Stimulated activated memory B cell treated with anti-CD40 and anti-IgM and Interleukin-4, amounts not matched to agents 10 μg/mL and 1 μg/mL and 100 μg/mL, for 72 hours (primary cell): ENCODE results near the gene NAPSA.
"Not testable (repeated sequence)": the region's sequence is repeated elsewhere in the genome, so short reads cannot be mapped to it uniquely, and the experiment has no call there.

Experiments used
- ATAC-seq: fragments of 150-1000 bp; cut with Tn5 transposase; 2 replicates; pipeline ENCODE4 v1.10.0; 2021
- H3K27ac Mint-ChIP-seq: one replicate; pipeline ENCODE4 v1.8.0; 2022; ENCODE audit warnings: mild to moderate bottlenecking, mixed read lengths
- H3K27me3 Mint-ChIP-seq: one replicate; pipeline ENCODE4 v1.8.0; 2022; ENCODE audit warnings: mixed read lengths
- H3K36me3 Mint-ChIP-seq: one replicate; pipeline ENCODE4 v1.8.0; 2022; ENCODE audit warnings: mixed read lengths
- H3K4me1 Mint-ChIP-seq: one replicate; pipeline ENCODE4 v1.8.0; 2022; ENCODE audit warnings: mixed read lengths
- H3K4me3 Mint-ChIP-seq: one replicate; pipeline ENCODE4 v1.8.0; 2022; ENCODE audit warnings: mild to moderate bottlenecking, moderate library complexity, mixed read lengths
- H3K9me3 Mint-ChIP-seq: one replicate; pipeline ENCODE4 v1.8.0; 2022; ENCODE audit warnings: mixed read lengths

Gene NAPSA

GRCh38 chr19:50356691-50357177 is 8.7 kb downstream of the NAPSA start:
- Mint-ChIP-seq H3K4me1 (peaks cover 46% of the 10 kb centered on the region), H3K27me3 (no peaks in the 10 kb centered on the region), H3K9me3 (peaks cover 5% of the 10 kb centered on the region), H3K27ac (peak overlapping the region; percentile 100), H3K4me3 (peak overlapping the region; percentile 97), H3K36me3 (peaks cover 10% of the 10 kb centered on the region)
- no peak for ATAC-seq

DNA sequence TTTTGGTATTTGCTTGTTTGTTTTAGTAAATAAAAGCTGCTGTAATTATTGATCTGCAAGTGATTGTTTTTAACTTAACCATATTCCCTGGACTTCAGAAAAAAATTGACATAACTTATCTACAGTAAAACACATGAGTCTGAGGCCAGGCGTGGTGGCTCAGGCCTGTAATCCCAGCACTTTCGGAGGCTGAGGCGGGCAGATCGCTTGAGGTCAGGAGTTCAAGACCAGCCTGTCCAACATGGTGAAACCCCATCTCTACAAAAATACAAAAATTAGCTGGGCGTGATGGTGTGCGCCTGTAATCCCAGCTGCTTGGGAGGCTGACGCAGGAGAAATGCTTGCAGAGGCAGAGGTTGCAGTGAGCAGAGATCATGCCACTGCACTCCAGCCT is 12.0 kb downstream of the NAPSA start:
- not testable (repeated sequence) for H3K9me3 Mint-ChIP-seq, ATAC-seq, H3K36me3 Mint-ChIP-seq, H3K27me3 Mint-ChIP-seq, H3K4me3 Mint-ChIP-seq, H3K27ac Mint-ChIP-seq
- H3K4me1 Mint-ChIP-seq = peaks cover 37% of the 10 kb centered on the region

- no peak overlapping the region for H3K27ac Mint-ChIP-seq
- H3K27me3 Mint-ChIP-seq = no peaks in the 10 kb centered on the region
- H3K4me1 Mint-ChIP-seq = peaks cover 39% of the 10 kb centered on the region
- no peak overlapping the region for H3K4me3 Mint-ChIP-seq
- no peaks in the 10 kb centered on the region for H3K9me3 Mint-ChIP-seq
- no peak for ATAC-seq
- H3K36me3 Mint-ChIP-seq = no peaks in the 10 kb centered on the region
These were observed 13.2 kb downstream of the NAPSA start for GRCh38 chr19:50352242-50352641.

- H3K9me3 Mint-ChIP-seq = no peaks in the 10 kb centered on the region
- no peak overlapping the region for H3K4me3 Mint-ChIP-seq
- peak overlapping the region; percentile 94 for H3K27ac Mint-ChIP-seq
- H3K27me3 Mint-ChIP-seq = no peaks in the 10 kb centered on the region
- H3K4me1 Mint-ChIP-seq = peaks cover 57% of the 10 kb centered on the region
- peaks cover 5% of the 10 kb centered on the region for H3K36me3 Mint-ChIP-seq
- ATAC-seq = no peak
These were observed 16.0 kb downstream of the NAPSA start for GRCh38 chr19:50349277-50350057.

- peaks cover 62% of the 10 kb centered on the region for H3K4me1 Mint-ChIP-seq
- peaks cover 17% of the 10 kb centered on the region for H3K36me3 Mint-ChIP-seq
- peak overlapping the region; percentile 30 for H3K4me3 Mint-ChIP-seq
- H3K27me3 Mint-ChIP-seq, H3K9me3 Mint-ChIP-seq: not testable (repeated sequence)
- peak; percentile 70 for ATAC-seq
- peak overlapping the region; percentile 94 for H3K27ac Mint-ChIP-seq
These were observed 18.3 kb downstream of the NAPSA start for GRCh38 chr19:50347089-50347581.

DNA sequence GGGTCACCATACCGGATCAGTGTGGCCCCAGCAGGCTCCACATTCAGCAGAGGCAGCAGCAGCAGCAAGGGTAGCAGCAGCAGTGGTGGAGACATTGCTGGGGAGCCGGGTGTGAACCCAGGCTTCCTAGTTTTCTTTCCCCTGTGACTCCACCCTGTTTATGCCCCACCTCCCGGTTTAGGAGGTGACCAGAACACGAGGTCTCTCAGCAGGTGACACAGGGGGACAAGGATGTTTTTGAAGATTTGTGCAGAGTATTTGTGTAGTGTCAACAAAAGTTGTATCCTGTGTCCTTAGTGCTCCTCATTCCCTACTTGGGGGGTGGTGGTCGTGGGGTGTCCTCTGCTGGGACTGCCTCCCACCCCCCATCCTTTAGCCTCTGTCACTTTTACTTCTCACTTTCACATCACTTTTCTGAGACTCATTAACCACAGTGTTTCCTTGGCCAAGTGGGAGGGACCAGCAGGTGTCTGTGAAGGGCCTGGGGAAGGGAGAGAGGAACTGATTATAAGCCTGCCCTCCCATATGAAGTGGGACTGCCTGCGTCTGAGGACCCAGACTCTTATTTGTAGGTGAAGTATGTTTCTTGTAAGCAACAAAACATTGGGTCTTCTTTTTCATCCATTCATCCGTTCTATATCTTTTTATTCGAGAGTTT is 20.6 kb downstream of the NAPSA start:
- Mint-ChIP-seq H3K4me1 (peaks cover 66% of the 10 kb centered on the region), H3K27me3 (no peaks in the 10 kb centered on the region), H3K9me3 (no peaks in the 10 kb centered on the region), H3K4me3 (peak overlapping the region; percentile 88), H3K27ac (peak overlapping the region; percentile 94), H3K36me3 (peaks cover 31% of the 10 kb centered on the region)
- peak; percentile 79 for ATAC-seq

DNA sequence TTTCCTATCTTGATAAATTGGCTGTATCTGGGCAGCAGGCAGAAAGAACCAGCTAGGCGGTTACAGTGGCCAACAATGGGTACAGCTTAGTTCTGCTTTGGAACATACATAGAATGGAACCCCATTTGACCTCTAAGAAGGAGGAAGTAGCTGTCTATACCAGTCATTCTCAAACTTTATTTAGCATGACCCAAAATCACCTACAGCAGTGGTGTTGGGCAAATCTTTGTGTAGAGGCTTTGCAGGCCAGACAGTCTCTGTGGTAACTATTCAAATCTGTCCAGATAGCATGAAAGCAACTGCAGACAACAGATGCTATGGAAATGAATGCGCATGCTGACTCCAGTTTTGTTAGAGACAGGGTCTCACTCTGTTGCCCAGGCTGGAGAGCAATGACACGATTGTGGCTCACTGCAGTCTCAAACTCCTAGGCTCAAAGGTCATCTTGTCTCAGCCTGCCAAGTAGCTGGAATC is 24.3 kb downstream of the NAPSA start:
- peak overlapping the region; percentile 78 for H3K4me3 Mint-ChIP-seq
- no peaks in the 10 kb centered on the region for H3K9me3 Mint-ChIP-seq
- ATAC-seq = peak; percentile 87
- peaks cover 64% of the 10 kb centered on the region for H3K4me1 Mint-ChIP-seq
- H3K27me3 Mint-ChIP-seq = no peaks in the 10 kb centered on the region
- peaks cover 62% of the 10 kb centered on the region for H3K36me3 Mint-ChIP-seq
- H3K27ac Mint-ChIP-seq = peak overlapping the region; percentile 94

DNA sequence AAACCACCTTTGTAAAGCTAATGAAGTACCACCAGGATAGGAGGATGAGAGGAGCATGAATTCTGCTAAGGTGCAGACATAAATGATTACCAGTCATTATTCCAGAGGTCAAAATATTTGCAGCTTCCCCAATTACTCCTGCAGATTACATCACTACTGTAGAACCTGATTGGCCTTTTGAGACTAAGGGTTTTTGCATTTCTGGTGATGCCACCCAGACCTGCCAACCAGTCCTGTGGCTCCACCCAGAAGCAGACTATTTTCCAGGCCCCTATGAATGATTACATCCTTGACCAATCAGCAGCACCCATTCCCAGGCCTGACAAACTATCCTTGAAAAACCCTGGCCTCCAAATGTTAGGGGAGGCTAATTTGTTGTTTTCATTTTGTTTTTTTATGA is 25.1 kb downstream of the NAPSA start:
- no peak for ATAC-seq
- peak overlapping the region; percentile 78 for H3K4me3 Mint-ChIP-seq
- no peaks in the 10 kb centered on the region for H3K27me3 Mint-ChIP-seq
- H3K9me3 Mint-ChIP-seq = no peaks in the 10 kb centered on the region
- H3K4me1 Mint-ChIP-seq = peaks cover 64% of the 10 kb centered on the region
- H3K27ac Mint-ChIP-seq = peak overlapping the region; percentile 94
- peaks cover 66% of the 10 kb centered on the region for H3K36me3 Mint-ChIP-seq

DNA sequence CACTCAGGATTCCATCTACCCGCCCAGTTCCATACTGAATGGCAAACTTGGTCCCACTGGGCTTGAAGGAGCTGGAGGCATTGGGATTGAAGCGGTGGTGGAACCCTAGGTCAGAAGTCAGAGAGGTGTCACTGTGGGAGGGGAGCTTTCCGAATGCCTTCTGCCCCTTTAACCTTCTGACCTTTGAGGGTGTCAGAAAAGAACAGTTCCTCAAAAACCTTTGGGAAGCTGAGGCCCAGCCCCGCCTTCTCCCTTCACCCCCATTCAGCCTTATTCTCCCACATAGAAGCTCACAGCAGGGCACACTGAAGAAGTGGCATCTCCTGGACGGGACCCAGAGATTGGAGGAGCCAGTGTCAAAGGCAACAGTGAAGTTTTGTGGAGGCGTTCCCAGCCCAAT is 28.4 kb downstream of the NAPSA start:
- peaks cover 84% of the 10 kb centered on the region for H3K4me1 Mint-ChIP-seq
- peak overlapping the region; percentile 72 for H3K4me3 Mint-ChIP-seq
- H3K9me3 Mint-ChIP-seq, ATAC-seq, H3K27me3 Mint-ChIP-seq: not testable (repeated sequence)
- H3K36me3 Mint-ChIP-seq = peaks cover 73% of the 10 kb centered on the region
- H3K27ac Mint-ChIP-seq = peak overlapping the region; percentile 47

- peaks cover 90% of the 10 kb centered on the region for H3K4me1 Mint-ChIP-seq
- no peaks in the 10 kb centered on the region for H3K27me3 Mint-ChIP-seq
These were observed 30.6 kb downstream of the NAPSA start for GRCh38 chr19:50334741-50335421.

GRCh38 chr19:50333737-50334617 is 31.5 kb downstream of the NAPSA start:
- H3K36me3 Mint-ChIP-seq = peaks cover 51% of the 10 kb centered on the region
- peak; percentile 1 for ATAC-seq
- peak overlapping the region; percentile 88 for H3K27ac Mint-ChIP-seq
- peaks cover 90% of the 10 kb centered on the region for H3K4me1 Mint-ChIP-seq
- H3K27me3 Mint-ChIP-seq = no peaks in the 10 kb centered on the region
- peak overlapping the region; percentile 72 for H3K4me3 Mint-ChIP-seq
- H3K9me3 Mint-ChIP-seq = no peaks in the 10 kb centered on the region

More at GRCh38 chr19:50334741-50335421, 30.6 kb downstream of the NAPSA start:
- peak overlapping the region; percentile 66 for H3K4me3 Mint-ChIP-seq
- no peak for ATAC-seq
- peaks cover 60% of the 10 kb centered on the region for H3K36me3 Mint-ChIP-seq
- peak overlapping the region; percentile 88 for H3K27ac Mint-ChIP-seq
- no peaks in the 10 kb centered on the region for H3K9me3 Mint-ChIP-seq

DNA sequence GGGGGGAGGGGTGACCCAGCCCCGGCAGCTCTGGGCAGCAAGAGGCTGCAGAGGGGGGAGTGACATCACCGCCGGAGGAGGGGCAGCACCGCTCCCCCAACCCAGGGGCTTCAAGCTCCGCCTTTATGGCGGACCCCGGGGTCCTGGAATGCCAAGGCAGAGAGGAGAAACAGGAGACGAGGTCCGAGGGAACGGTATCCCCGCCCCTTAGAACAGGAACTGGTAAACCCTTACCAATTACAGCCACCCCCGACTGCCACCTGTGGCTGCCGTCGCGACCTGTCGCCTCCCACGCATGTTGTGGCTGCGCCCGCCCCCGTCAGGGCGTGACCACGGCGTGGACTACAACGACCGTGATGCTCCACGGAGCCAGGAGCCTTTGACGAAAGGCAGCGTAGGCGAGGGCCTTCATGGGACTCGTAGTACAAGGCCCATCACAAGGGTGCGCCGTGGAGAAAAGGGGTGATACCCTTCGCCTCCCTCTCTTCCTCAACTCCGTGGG is 32.2 kb downstream of the NAPSA start:
- peak overlapping the region; percentile 72 for H3K4me3 Mint-ChIP-seq
- no peaks in the 10 kb centered on the region for H3K27me3 Mint-ChIP-seq
- no peaks in the 10 kb centered on the region for H3K9me3 Mint-ChIP-seq
- ATAC-seq = peak; percentile 66
- peaks cover 47% of the 10 kb centered on the region for H3K36me3 Mint-ChIP-seq
- H3K27ac Mint-ChIP-seq = peak overlapping the region; percentile 88
- peaks cover 86% of the 10 kb centered on the region for H3K4me1 Mint-ChIP-seq

- Mint-ChIP-seq H3K27ac (peak overlapping the region; percentile 88), H3K4me3 (peak overlapping the region; percentile 72), H3K36me3 (peaks cover 42% of the 10 kb centered on the region), H3K4me1 (peaks cover 83% of the 10 kb centered on the region), H3K9me3 (no peaks in the 10 kb centered on the region), H3K27me3 (peaks cover 5% of the 10 kb centered on the region)
- ATAC-seq = no peak
These were observed 33.0 kb downstream of the NAPSA start for GRCh38 chr19:50332244-50333038.

GRCh38 chr19:50331994-50332243 is 33.5 kb downstream of the NAPSA start:
- peak overlapping the region; percentile 72 for H3K4me3 Mint-ChIP-seq
- H3K9me3 Mint-ChIP-seq = no peaks in the 10 kb centered on the region
- H3K27me3 Mint-ChIP-seq = peaks cover 10% of the 10 kb centered on the region
- peak overlapping the region; percentile 88 for H3K27ac Mint-ChIP-seq
- H3K36me3 Mint-ChIP-seq = peaks cover 42% of the 10 kb centered on the region
- ATAC-seq = no peak
- peaks cover 83% of the 10 kb centered on the region for H3K4me1 Mint-ChIP-seq
